Mesendoderm (in vitro differentiated cells): ENCODE results near the gene SAFB2.

Source experiments
- DNase-seq: peaks from one replicate; pipeline ENCODE4 v3.0.0; 2013
- H2AK5ac ChIP-seq: 2 replicates; pipeline ENCODE4 v1.6.1; 2013; ENCODE audit warnings: low read length, inconsistent platforms
- H2BK120ac ChIP-seq: 2 replicates; pipeline ENCODE4 v1.6.1; 2013; ENCODE audit warnings: low read depth, mild to moderate bottlenecking, low read length, moderate library complexity, mixed read lengths
- H2BK15ac ChIP-seq: replicated peaks from 2 replicates; pipeline ENCODE4 v1.6.1; 2013; ENCODE audit warnings: low read depth, mild to moderate bottlenecking, moderate library complexity
- H2BK5ac ChIP-seq: 2 replicates; pipeline ENCODE4 v1.6.1; 2013; ENCODE audit warnings: low read length, inconsistent platforms
- H3K18ac ChIP-seq: 2 replicates; pipeline ENCODE4 v1.6.1; 2013; ENCODE audit warnings: mild to moderate bottlenecking, low read length, mixed read lengths
- H3K23ac ChIP-seq: one replicate; pipeline ENCODE4 v1.6.1; 2013; ENCODE audit warnings: low read length
- H3K27ac ChIP-seq: 2 replicates; pipeline ENCODE4 v1.5.1; 2013; ENCODE audit warnings: low read depth, mild to moderate bottlenecking, inconsistent platforms, low read length, moderate library complexity
- H3K27me3 ChIP-seq: 2 replicates; pipeline ENCODE4 v1.6.1; 2013; ENCODE audit warnings: low read length, control low read depth, mild to moderate bottlenecking, inconsistent platforms; ENCODE audit not compliant: insufficient read depth, poor library complexity
- H3K36me3 ChIP-seq: 2 replicates; pipeline ENCODE4 v1.6.1; 2013; ENCODE audit warnings: low read length, inconsistent platforms; ENCODE audit not compliant: control insufficient read depth, insufficient read depth
- H3K4ac ChIP-seq: one replicate; pipeline ENCODE4 v1.6.1; 2013; ENCODE audit warnings: low read depth, mild to moderate bottlenecking, low read length, moderate library complexity
- H3K4me1 ChIP-seq: 2 replicates; pipeline ENCODE4 v1.6.1; 2013; ENCODE audit warnings: low read depth, low read length, inconsistent platforms; ENCODE audit not compliant: control insufficient read depth
- H3K4me2 ChIP-seq: 2 replicates; pipeline ENCODE4 v1.6.1; 2013; ENCODE audit warnings: low read length
- H3K4me3 ChIP-seq: 2 replicates; pipeline ENCODE4 v1.5.1; 2013; ENCODE audit warnings: mild to moderate bottlenecking, low read length
- H3K56ac ChIP-seq: one replicate; pipeline ENCODE4 v1.6.1; 2013; ENCODE audit warnings: low read length
- H3K79me1 ChIP-seq: 2 replicates; pipeline ENCODE4 v1.6.1; 2013; ENCODE audit warnings: low read length, inconsistent platforms
- H3K79me2 ChIP-seq: 2 replicates; pipeline ENCODE4 v1.6.1; 2013; ENCODE audit warnings: mild to moderate bottlenecking, low read length; ENCODE audit not compliant: control insufficient read depth, insufficient read depth
- H3K9ac ChIP-seq: 2 replicates; pipeline ENCODE4 v1.6.1; 2013; ENCODE audit warnings: low read length, inconsistent platforms
- H4K5ac ChIP-seq: one replicate; pipeline ENCODE4 v1.6.1; 2013; ENCODE audit warnings: low read length
- H4K8ac ChIP-seq: one replicate; pipeline ENCODE4 v1.6.1; 2013; ENCODE audit warnings: low read depth, mild to moderate bottlenecking, control low read depth, low read length, moderate library complexity
- WGBS: extraction: QIAGEN DNeasy Blood & Tissue Kit; methylation state at CpG from one replicate; pipeline ENCODE4 v1.1.7; 2013; ENCODE audit warnings: low lambda C conversion rate, missing lambda C conversion rate; ENCODE audit not compliant: insufficient coverage; ENCODE audit errors: extremely low coverage; 5-methylcytosine and 5-hydroxymethylcytosine counted together

The SAFB2 gene

GRCh38 chr19:5575590-5575989 is 47.0 kb downstream of the SAFB2 start:
- no peak overlapping the region for H2BK15ac ChIP-seq
- H3K4me1 ChIP-seq: no peaks in the 10 kb centered on the region
- H2BK5ac ChIP-seq: no peak overlapping the region
- H3K18ac ChIP-seq: no peak overlapping the region
- no peaks in the 10 kb centered on the region for H3K79me1 ChIP-seq
- H3K4me2 ChIP-seq: no peak overlapping the region
- no peak overlapping the region for H3K4ac ChIP-seq
- no peak for DNase-seq
- no peak overlapping the region for H3K27ac ChIP-seq
- WGBS: no CpG with 5 or more reads among the region's 6 CpGs
- no peaks in the 10 kb centered on the region for H3K27me3 ChIP-seq
- H3K56ac ChIP-seq: no peak overlapping the region
- no peak overlapping the region for H3K4me3 ChIP-seq
- H3K36me3 ChIP-seq: no peaks in the 10 kb centered on the region
- H3K79me2 ChIP-seq: no peaks in the 10 kb centered on the region
- no peak overlapping the region for H3K9ac ChIP-seq
- H4K5ac ChIP-seq: no peak overlapping the region
- no peak overlapping the region for H2BK120ac ChIP-seq
- no peak overlapping the region for H4K8ac ChIP-seq
- H3K23ac ChIP-seq: no peak overlapping the region
- no peak overlapping the region for H2AK5ac ChIP-seq

GRCh38 chr19:5572556-5573286 is 49.9 kb downstream of the SAFB2 start:
- no peak overlapping the region for H2BK15ac ChIP-seq
- no peak overlapping the region for H4K5ac ChIP-seq
- H3K56ac ChIP-seq: no peak overlapping the region
- no peak overlapping the region for H3K4ac ChIP-seq
- no peak overlapping the region for H2BK120ac ChIP-seq
- no peak overlapping the region for H3K9ac ChIP-seq
- no peak overlapping the region for H2BK5ac ChIP-seq
- DNase-seq: no peak
- no peak overlapping the region for H4K8ac ChIP-seq
- H3K27me3 ChIP-seq: peaks cover 3% of the 10 kb centered on the region
- no peaks in the 10 kb centered on the region for H3K36me3 ChIP-seq
- H3K18ac ChIP-seq: no peak overlapping the region
- H2AK5ac ChIP-seq: no peak overlapping the region
- H3K79me1 ChIP-seq: no peaks in the 10 kb centered on the region
- WGBS: no CpG with 5 or more reads among the region's 14 CpGs
- no peaks in the 10 kb centered on the region for H3K79me2 ChIP-seq
- H3K4me2 ChIP-seq: no peak overlapping the region
- no peak overlapping the region for H3K27ac ChIP-seq
- H3K23ac ChIP-seq: no peak overlapping the region
- H3K4me3 ChIP-seq: no peak overlapping the region
- H3K4me1 ChIP-seq: no peaks in the 10 kb centered on the region

- H3K56ac ChIP-seq: no peak overlapping the region
- no peak overlapping the region for H2BK5ac ChIP-seq
- no peak overlapping the region for H3K23ac ChIP-seq
- no peak overlapping the region for H4K8ac ChIP-seq
- H3K27ac ChIP-seq: no peak overlapping the region
- no peak overlapping the region for H3K4ac ChIP-seq
- H3K4me3 ChIP-seq: no peak overlapping the region
- H2BK15ac ChIP-seq: no peak overlapping the region
- no peak overlapping the region for H4K5ac ChIP-seq
- H3K4me1 ChIP-seq: no peaks in the 10 kb centered on the region
- H2AK5ac ChIP-seq: no peak overlapping the region
- no CpG with 5 or more reads among the region's 3 CpGs for WGBS
- H3K4me2 ChIP-seq: no peak overlapping the region
- H2BK120ac ChIP-seq: no peak overlapping the region
- peaks cover 8% of the 10 kb centered on the region for H3K27me3 ChIP-seq
- H3K18ac ChIP-seq: no peak overlapping the region
- no peaks in the 10 kb centered on the region for H3K79me2 ChIP-seq
- H3K79me1 ChIP-seq: no peaks in the 10 kb centered on the region
- H3K9ac ChIP-seq: no peak overlapping the region
- no peaks in the 10 kb centered on the region for H3K36me3 ChIP-seq
- no peak for DNase-seq
Measured at GRCh38 chr19:5571777-5572176, 50.8 kb downstream of the SAFB2 start.

- no peak overlapping the region for H2BK15ac ChIP-seq
- H3K56ac ChIP-seq: no peak overlapping the region
- H2BK5ac ChIP-seq: no peak overlapping the region
- no peak overlapping the region for H3K18ac ChIP-seq
- H3K4ac ChIP-seq: no peak overlapping the region
- H4K8ac ChIP-seq: no peak overlapping the region
- H3K79me1 ChIP-seq: no peaks in the 10 kb centered on the region
- H2AK5ac ChIP-seq: no peak overlapping the region
- H4K5ac ChIP-seq: no peak overlapping the region
- no peak overlapping the region for H3K9ac ChIP-seq
- no peaks in the 10 kb centered on the region for H3K79me2 ChIP-seq
- no peaks in the 10 kb centered on the region for H3K4me1 ChIP-seq
- H2BK120ac ChIP-seq: no peak overlapping the region
- H3K23ac ChIP-seq: no peak overlapping the region
- H3K27me3 ChIP-seq: peaks cover 8% of the 10 kb centered on the region
- no peaks in the 10 kb centered on the region for H3K36me3 ChIP-seq
- no peak overlapping the region for H3K4me3 ChIP-seq
- no peak overlapping the region for H3K27ac ChIP-seq
- WGBS: no CpG with 5 or more reads among the region's 40 CpGs
- DNase-seq: no peak
- no peak overlapping the region for H3K4me2 ChIP-seq
Measured at GRCh38 chr19:5567970-5568407, 54.6 kb downstream of the SAFB2 start.

- Histone ChIP-seq H4K5ac (no peak within 1 kb of the TSS), H3K27ac (no peak within 1 kb of the TSS), H3K18ac (no peak within 1 kb of the TSS), H3K4me2 (peak within 1 kb of the TSS; percentile 34), H4K8ac (no peak within 1 kb of the TSS), H2AK5ac (no peak within 1 kb of the TSS), H3K9ac (peak within 1 kb of the TSS; percentile 32), H2BK5ac (no peak within 1 kb of the TSS), H3K79me2 (no peaks in the 10 kb centered on the region), H3K27me3 (peaks cover 8% of the 10 kb centered on the region), H3K36me3 (no peaks in the 10 kb centered on the region), H3K4me3 (no peak within 1 kb of the TSS), H3K56ac (peak within 1 kb of the TSS; percentile 80), H3K4me1 (no peaks in the 10 kb centered on the region), H2BK15ac (no peak within 1 kb of the TSS), H3K79me1 (no peaks in the 10 kb centered on the region), H2BK120ac (no peak within 1 kb of the TSS), H3K4ac (no peak within 1 kb of the TSS), H3K23ac (no peak within 1 kb of the TSS)
- WGBS: no CpG with 5 or more reads among the region's 63 CpGs
- peak; percentile 50 for DNase-seq
Measured at GRCh38 chr19:5567360-5567969, 55.1 kb downstream of the SAFB2 start, which contains the start of gene TINCR. Gene TINCR, minus strand, starts transcription at chr19:5567953.
